ENCODE data around the gene SHLD1.

Gene SHLD1

DNA sequence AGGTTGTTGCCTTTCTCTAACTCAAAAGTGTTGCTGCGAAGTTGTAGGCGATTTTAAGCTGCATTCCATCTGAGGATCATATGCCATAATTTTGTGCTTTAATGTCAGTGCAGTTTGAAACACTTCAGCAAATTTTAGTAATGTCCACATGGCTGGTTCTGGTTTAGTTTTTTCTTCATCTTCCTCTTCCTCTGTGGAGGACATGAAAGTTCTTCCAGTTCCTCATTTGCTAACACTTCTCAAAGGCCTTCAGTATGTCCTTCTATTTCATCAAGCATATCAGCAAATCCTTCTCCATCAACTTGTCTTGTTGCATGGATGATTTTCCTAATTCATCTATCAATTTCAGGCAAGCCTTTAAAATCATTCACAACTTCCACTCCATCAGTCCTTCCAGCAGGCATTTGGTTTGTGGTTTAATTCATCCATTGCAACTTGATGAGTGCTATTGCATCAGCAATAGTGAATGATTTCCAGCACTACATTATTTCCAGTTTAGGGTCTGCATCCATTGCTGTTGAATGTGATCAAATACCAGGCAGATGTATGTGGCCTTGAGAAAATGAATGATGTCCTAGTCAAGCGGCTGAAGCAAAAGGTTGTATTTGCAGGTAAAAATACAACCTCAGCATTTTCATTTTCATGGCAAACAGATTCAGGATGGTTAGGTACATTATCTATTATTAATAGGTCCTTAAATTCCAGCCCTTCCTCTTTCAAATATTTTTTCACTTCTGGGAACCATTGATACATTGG, 20.2 kb downstream of the SHLD1 start:
- TF ChIP-seq, protein P1, sequence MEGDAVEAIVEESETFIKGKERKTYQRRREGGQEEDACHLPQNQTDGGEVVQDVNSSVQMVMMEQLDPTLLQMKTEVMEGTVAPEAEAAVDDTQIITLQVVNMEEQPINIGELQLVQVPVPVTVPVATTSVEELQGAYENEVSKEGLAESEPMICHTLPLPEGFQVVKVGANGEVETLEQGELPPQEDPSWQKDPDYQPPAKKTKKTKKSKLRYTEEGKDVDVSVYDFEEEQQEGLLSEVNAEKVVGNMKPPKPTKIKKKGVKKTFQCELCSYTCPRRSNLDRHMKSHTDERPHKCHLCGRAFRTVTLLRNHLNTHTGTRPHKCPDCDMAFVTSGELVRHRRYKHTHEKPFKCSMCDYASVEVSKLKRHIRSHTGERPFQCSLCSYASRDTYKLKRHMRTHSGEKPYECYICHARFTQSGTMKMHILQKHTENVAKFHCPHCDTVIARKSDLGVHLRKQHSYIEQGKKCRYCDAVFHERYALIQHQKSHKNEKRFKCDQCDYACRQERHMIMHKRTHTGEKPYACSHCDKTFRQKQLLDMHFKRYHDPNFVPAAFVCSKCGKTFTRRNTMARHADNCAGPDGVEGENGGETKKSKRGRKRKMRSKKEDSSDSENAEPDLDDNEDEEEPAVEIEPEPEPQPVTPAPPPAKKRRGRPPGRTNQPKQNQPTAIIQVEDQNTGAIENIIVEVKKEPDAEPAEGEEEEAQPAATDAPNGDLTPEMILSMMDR (IDR thresholded peaks at IDR 0.05; ENCODE audit: insufficient read depth, low read depth, low read length, missing control alignments): no peak
- DNase-seq (ENCODE audit: low read depth): peak; percentile 28
- no peak overlapping the region for H3K4me3 ChIP-seq (ENCODE audit: low read depth, low read length)

DNA sequence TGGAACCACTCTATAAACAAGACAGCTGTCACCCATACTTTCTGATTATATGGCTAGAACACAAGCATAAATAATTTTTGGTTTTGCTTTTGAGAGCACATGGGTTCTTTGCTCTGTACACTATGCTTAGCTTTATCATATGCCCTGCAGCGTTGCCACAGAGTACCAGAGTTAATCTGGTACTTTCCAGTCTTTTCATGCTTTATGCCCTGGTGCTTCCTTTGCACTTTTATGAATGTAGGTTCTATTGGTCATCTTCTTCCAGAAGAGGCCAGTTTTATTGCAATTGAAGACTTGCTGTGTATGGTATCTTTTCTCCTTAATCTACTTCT, 20.8 kb downstream of the SHLD1 start:
- TF ChIP-seq, protein P1 (IDR thresholded peaks at IDR 0.05; ENCODE audit: insufficient read depth, low read depth, low read length, missing control alignments): no peak

DNA sequence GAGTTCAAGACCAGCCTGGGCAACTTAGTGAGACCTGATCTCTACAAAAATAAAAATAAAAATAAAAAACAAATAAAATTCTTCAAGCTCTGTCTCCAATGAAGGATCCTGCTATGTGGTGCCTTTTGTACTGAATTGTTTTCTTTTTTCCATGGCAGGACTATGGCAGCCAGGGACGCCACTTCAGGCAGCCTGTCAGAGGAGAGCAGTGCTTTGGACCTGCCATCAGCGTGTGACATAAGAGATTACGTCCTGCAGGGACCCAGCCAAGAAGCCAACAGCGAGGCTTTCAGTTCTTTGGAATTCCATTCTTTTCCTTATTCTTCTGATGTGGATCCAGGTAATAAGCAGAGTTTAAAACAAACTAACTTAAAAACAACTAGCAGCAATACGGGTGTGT, 22.5 kb downstream of the SHLD1 start:
- H3K4me3 ChIP-seq (ENCODE audit: low read depth, low read length): no peak overlapping the region
- DNase-seq (ENCODE audit: low read depth): no peak
- TF ChIP-seq, protein P1 (IDR thresholded peaks at IDR 0.05; ENCODE audit: insufficient read depth, low read depth, low read length, missing control alignments): no peak

More for the DNA sequence above, 20.8 kb downstream of the SHLD1 start:
- no peak overlapping the region for H3K4me3 ChIP-seq (ENCODE audit: low read depth, low read length)
- DNase-seq (ENCODE audit: low read depth): peak; percentile 56

DNA sequence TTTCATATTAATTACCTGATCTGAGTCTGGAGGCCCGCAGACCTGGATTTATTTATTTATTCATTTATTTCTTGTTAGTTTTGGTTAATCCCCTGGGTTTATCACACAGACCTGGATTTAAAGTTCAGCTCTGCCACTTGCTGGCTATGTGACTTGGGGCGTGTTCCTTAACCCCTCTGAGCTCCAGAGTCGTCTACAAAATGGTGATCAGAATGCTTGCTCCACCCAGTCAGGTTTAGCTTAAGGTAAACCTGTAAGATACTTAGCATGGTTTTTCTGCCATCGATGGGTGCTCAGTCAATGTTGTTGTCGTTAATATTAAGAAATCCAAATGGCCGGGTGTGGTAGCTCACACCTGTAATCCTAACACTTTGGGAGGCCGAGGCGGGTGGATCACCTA, 23.4 kb downstream of the SHLD1 start:
- H3K4me3 ChIP-seq (ENCODE audit: low read depth, low read length): no peak overlapping the region
- DNase-seq (ENCODE audit: low read depth): no peak

DNA sequence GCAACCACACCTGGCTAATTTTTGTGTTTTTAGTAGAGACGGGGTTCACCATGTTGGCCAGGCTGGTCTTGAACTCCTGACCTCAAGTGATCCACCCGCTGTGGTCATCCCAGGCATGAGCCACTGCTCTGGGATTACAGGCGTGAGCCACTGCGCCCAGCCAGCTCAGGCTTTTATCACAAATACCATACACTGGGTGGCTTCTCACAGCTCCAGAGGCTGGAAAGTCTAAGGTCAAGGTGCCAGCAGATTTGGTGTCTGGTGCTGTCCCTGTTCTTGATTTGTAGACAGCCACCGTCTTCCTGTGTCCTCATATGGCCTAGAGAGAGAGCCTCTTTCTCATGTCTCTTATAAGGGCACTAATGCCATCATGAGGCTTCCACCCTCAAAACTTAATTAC, 25.9 kb downstream of the SHLD1 start:
- DNase-seq (ENCODE audit: low read depth): no peak
- H3K4me3 ChIP-seq (ENCODE audit: low read depth, low read length): no peak overlapping the region
- TF ChIP-seq, protein P1 (IDR thresholded peaks at IDR 0.05; ENCODE audit: insufficient read depth, low read depth, low read length, missing control alignments): no peak

More for the DNA sequence above, 23.4 kb downstream of the SHLD1 start:
- TF ChIP-seq, protein P1 (IDR thresholded peaks at IDR 0.05; ENCODE audit: insufficient read depth, low read depth, low read length, missing control alignments): no peak

DNA sequence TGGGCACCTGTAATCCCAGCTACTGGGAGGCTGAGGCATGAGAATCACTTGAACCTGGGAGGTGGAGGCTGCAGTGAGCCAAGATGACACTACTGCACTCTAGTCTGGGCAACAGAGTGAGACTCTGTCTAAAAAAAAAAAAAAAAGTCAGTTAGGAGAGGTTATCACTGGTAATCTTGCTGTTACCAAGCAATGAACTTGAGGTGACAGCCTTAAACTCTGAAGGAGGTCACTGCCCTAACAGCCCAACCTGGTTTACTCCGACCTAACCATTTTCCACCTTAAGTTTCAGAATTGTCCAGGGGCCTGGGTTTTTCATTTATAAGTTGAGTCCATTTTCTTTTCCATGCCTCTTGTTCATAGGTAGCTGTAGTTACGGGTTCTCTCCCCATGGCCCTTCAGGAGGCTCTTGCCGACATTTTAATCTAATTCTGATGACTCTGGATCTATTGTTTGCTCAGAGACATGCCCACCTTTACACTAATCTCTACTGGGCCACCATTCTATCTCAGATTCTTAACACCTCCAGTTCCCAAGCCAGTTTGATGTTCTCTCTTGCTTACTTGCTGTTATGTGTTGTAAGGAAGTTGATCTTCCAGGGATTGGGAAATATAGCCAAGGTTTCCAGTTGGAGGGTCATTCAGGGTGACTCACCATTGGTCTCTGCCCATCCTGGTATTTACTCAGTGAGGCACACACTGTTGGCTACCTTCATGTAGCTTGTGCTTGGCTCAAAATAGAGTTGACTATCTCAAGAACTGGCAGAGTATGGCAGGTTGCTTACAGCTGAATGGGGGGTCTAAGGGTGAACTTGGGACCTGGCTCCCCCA, 29.1 kb downstream of the SHLD1 start:
- H3K4me3 ChIP-seq (ENCODE audit: low read depth, low read length): no peak overlapping the region
- DNase-seq (ENCODE audit: low read depth): no peak
- TF ChIP-seq, protein P1 (IDR thresholded peaks at IDR 0.05; ENCODE audit: insufficient read depth, low read depth, low read length, missing control alignments): no peak

Measured in GM12865 (cell line).